Measurements from ENCODE around the gene RNF181.

DNA sequence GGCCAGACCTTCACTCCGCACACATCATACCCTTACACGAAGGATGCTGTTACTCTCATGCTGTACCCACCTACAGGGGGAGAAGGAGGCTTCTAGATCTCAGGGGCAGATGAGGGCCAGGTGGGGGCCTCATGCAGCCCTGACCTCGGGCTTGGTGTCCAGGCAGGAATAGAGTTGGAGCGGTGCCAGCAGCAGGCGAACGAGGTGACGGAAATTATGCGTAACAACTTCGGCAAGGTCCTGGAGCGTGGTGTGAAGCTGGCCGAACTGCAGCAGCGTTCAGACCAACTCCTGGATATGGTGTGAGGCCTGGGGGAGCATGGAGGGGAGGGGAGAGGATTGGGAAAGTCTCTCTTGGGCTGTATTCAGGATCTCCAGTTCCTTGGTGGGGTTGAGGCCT lies 4.0 kb upstream of the RNF181 start:
- TF ChIP-seq, protein P1, sequence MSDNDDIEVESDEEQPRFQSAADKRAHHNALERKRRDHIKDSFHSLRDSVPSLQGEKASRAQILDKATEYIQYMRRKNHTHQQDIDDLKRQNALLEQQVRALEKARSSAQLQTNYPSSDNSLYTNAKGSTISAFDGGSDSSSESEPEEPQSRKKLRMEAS (IDR thresholded peaks at IDR 0.05): no peak
- TF ChIP-seq, protein P2, sequence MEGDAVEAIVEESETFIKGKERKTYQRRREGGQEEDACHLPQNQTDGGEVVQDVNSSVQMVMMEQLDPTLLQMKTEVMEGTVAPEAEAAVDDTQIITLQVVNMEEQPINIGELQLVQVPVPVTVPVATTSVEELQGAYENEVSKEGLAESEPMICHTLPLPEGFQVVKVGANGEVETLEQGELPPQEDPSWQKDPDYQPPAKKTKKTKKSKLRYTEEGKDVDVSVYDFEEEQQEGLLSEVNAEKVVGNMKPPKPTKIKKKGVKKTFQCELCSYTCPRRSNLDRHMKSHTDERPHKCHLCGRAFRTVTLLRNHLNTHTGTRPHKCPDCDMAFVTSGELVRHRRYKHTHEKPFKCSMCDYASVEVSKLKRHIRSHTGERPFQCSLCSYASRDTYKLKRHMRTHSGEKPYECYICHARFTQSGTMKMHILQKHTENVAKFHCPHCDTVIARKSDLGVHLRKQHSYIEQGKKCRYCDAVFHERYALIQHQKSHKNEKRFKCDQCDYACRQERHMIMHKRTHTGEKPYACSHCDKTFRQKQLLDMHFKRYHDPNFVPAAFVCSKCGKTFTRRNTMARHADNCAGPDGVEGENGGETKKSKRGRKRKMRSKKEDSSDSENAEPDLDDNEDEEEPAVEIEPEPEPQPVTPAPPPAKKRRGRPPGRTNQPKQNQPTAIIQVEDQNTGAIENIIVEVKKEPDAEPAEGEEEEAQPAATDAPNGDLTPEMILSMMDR (IDR thresholded peaks at IDR 0.05): no peak
- TF ChIP-seq POLR2A (IDR thresholded peaks at IDR 0.05; ENCODE audit: low read length): no peak
- TF ChIP-seq FOSL2 (IDR thresholded peaks at IDR 0.05): no peak
- no peak for TF ChIP-seq FOSL2 (CRISPR knock-in tag; IDR thresholded peaks at IDR 0.05)
- TF ChIP-seq CBX8 (IDR thresholded peaks at IDR 0.05): no peak
- TF ChIP-seq MAZ (IDR thresholded peaks at IDR 0.05; ENCODE audit: borderline replicate concordance, low read depth, low read length): no peak
- TF ChIP-seq, protein P3, sequence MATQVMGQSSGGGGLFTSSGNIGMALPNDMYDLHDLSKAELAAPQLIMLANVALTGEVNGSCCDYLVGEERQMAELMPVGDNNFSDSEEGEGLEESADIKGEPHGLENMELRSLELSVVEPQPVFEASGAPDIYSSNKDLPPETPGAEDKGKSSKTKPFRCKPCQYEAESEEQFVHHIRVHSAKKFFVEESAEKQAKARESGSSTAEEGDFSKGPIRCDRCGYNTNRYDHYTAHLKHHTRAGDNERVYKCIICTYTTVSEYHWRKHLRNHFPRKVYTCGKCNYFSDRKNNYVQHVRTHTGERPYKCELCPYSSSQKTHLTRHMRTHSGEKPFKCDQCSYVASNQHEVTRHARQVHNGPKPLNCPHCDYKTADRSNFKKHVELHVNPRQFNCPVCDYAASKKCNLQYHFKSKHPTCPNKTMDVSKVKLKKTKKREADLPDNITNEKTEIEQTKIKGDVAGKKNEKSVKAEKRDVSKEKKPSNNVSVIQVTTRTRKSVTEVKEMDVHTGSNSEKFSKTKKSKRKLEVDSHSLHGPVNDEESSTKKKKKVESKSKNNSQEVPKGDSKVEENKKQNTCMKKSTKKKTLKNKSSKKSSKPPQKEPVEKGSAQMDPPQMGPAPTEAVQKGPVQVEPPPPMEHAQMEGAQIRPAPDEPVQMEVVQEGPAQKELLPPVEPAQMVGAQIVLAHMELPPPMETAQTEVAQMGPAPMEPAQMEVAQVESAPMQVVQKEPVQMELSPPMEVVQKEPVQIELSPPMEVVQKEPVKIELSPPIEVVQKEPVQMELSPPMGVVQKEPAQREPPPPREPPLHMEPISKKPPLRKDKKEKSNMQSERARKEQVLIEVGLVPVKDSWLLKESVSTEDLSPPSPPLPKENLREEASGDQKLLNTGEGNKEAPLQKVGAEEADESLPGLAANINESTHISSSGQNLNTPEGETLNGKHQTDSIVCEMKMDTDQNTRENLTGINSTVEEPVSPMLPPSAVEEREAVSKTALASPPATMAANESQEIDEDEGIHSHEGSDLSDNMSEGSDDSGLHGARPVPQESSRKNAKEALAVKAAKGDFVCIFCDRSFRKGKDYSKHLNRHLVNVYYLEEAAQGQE (IDR thresholded peaks at IDR 0.05): no peak
- TF ChIP-seq RAD21 (conservative IDR thresholded peaks at IDR 0.05 in 1 of 2, IDR thresholded peaks at IDR 0.05 in 1 of 2): no peak
- TF ChIP-seq HOXA7 (CRISPR knock-in tag; IDR thresholded peaks at IDR 0.05): no peak
- TF ChIP-seq ELK1 (IDR thresholded peaks at IDR 0.05; ENCODE audit: low read depth, low read length): no peak
- TF ChIP-seq EP300 (IDR thresholded peaks at IDR 0.05): no peak
- no peak for TF ChIP-seq MYC (IDR thresholded peaks at IDR 0.05; ENCODE audit: borderline replicate concordance, low read length)
- TF ChIP-seq CHD2 (IDR thresholded peaks at IDR 0.05; ENCODE audit: low read length, partially characterized antibody): no peak
